HG03025 (cell line): ENCODE results near the gene SECISBP2.

Source experiments
- ATAC-seq: cut with Tn5 transposase; IDR thresholded peaks from one replicate; pipeline ENCODE4 v1.9.1; 2021; ENCODE audit warnings: mild to moderate bottlenecking, moderate library complexity; ENCODE audit not compliant: unreplicated experiment, low FRiP score

Gene SECISBP2

DNA sequence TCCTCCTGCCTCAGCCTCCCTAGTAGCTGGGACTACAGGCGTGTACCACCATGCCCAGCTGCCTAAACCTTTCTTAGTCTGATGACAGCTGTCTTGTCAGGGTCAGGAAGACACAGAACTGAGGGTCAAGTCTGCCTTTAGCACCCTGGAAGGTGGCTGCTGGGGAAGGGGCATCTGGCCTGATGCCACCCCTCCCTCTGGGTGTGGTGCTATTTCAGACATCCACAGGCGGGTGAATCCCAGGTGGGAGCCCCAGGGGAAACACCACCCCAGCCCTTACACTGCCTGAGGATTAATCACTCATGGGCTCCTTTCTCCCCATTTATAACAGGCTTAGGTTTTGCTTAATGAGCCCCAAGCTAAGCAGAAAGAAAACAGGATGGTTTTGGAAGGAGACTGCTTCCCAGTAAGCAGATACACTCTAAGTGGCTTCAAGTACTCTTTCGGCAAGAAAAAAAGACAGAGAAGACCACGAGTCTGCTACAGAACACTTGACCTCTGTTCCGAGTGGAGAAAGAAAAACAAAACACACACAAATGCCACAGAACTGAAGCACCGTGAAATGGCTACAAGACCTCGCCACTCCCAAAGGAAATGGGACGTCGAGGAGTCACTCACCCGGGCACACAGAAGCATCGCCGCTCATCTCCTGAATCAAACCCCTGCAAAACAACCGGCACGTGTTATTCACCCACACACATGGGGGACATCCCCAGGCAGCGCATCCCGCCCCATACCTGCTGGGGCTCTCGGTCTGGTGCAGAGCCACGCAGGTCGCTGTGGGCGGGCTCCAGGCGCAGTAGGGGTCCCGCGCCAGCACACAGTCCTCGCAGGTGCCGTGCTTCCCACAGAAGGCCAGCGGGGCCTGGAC is 62.4 kb downstream of the SECISBP2 start:
- no peak for ATAC-seq

DNA sequence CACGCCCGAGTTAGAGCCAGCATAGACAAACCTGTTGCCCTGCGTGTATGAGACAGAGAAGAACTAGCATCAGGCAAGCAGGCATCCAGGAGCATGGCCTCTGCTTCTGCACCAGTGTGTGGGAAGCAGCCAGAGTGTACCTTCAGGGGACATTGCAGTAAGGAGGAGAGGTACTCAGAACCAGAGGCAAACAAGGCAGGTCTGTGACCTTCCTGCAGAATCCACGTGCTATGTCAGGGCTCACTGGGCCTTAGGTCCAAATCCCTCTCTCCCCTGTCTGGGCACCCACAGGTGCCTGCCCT is 63.0 kb downstream of the SECISBP2 start:
- ATAC-seq = no peak

DNA sequence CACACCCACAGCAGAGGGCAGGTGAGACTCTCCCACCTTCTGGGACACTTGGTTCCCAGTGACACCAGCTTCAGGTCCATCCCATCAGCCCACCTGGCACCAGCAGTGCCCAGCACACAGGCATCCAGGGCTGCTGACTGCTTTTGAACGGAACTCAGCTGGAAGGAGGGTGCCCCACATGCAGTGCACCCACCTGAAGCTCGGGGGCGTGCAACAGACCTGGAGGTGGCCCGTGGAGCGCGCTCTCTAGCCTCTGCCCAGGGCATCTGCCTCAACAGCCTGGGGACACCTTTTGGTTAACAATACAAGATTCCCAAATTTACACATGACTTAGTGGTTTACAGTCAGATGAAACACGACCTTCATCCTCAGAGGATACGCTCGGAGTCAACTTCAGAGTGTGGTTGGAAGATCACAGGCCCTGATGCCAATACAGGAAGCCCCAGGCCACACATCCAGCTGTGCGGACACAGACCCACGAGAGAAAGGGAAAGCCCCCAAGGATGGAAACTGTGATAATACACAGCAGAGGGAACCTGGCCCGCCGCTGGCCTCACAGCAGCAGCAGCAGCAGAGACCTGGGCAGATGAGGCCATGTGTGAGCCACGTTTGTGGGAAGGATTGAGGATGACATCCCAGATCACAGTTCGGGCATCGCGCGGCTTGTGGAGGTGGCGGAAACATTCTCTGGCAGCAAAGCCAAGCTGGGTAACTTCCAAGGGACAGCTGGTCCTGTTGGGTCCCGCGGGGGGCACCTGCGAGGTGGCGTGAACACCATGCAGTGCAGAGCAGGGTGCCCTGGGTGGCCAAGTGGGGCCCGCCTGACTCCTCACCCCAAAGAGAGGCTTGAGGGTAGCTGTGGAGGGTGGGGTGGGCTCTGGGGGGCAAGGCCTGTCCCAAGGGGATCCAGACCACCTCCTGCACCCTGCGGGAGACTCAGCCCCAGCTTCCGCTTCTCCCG is 64.0 kb downstream of the SECISBP2 start:
- ATAC-seq = no peak

DNA sequence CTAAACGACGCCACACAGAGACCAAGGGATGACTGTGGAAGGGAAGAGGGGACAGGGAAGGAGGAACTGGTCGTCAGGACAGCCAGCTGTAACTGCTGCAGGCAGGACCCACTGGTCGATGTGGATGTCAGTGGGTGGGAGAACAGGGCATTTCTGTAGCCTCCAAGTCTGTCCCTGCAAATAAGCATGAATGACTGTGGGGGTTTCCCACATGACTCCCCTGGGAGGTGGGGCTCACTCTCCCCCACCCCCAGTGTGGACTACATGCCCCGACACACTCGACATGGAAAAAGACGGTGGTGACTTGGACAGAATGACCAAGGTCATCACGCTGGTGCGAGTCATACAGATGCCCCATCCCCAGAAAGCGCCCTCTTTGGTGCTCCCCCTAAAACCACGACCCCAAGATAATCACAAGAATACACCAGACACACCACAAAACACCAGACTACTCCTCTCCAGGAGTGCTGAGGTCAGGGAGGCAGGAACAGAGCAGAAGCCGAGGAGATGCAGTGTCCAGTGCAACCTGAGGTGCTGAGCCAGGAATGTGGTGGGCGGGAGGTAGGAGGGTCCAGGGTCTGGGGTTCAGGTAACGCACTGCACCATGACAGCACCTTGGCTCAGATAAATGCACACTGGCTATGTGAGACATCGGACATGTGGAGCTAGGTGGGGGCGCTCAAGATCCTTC is 64.9 kb downstream of the SECISBP2 start:
- no peak for ATAC-seq

DNA sequence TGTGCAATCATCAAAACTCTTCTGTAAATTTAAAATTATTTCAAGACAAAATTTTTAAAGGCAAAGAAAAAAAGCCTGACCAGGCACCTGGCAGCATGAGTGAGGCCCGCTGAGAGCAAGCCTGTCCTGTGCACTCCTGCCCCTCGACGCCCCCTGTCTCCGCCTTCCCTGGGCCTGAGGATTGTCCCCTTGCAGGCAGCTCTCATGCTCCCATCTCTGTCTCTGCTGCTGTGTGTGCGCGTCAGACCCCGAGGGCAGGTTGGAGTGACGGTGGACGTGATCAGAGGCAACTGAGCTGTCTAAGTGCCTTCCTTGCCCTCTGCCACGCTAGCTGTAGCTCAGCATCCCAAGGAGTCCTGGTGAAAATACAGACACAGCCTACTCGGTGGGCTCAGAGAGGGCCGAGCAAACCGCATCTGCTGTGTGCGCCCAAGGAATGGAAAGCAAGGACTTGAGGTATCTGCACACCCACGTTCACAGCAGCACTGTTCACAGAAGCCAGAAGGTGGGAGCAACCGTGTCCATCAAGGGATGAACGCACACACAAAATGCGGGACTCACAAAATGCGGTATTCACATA is 65.5 kb downstream of the SECISBP2 start:
- ATAC-seq = no peak

DNA sequence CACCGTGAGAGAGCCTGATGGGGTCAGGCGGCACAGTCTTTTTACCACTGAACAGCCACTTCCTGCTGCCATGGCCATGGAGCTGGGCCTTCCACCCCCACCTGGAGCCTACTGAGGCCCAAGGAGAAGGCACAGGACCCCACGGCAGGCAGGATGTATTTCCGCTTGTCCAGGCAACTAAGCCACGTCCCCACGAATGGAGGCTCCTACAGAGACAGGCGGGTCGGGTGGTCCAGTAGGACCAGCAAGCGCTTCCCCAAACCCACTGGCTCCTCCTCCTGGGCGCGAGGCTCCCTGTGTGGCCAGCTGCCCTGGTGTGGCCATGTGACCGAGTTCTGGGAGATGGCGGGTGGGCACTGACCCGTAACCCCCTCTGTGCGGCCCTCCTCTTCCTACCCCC is 66.5 kb downstream of the SECISBP2 start:
- no peak for ATAC-seq

DNA sequence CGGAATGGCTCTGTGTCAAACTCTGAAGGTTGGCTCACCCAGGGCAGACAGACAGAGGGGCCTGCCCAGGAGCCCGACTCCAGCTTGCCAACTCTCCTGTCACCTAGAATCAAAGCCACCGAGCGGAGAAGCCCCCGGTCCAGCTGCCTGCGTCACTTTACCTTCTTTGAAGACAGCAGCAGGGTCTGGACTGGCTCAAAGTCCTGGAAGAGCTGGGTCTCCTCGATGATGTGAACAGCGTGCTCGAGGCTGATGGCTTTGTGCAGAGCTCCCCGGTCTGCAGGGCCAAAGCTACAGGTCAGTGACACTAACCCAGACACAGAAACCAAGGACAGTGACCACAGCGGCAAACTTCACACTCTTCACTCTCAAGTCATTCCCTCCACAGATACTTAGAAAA is 67.9 kb downstream of the SECISBP2 start:
- no peak for ATAC-seq

DNA sequence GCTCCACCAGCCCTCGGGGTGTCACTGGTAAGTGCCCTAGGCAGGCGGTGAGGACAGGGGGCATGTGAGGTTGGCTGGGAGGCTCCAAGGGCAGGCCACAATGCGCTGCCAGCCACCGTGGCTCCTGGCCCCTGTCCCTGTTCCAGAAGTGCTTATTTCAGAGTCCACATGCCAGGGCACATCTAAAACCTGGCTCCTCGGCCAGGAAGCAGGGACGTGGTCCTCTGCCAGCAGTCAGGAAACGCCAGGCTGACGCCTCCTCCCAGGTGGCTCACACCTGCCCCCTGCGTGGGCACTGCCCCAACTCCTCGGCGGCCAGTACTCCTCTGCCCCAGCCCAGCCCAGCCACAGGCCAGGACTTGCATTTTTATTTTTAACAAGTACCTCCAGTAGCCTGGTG is 68.5 kb downstream of the SECISBP2 start:
- ATAC-seq = no peak

DNA sequence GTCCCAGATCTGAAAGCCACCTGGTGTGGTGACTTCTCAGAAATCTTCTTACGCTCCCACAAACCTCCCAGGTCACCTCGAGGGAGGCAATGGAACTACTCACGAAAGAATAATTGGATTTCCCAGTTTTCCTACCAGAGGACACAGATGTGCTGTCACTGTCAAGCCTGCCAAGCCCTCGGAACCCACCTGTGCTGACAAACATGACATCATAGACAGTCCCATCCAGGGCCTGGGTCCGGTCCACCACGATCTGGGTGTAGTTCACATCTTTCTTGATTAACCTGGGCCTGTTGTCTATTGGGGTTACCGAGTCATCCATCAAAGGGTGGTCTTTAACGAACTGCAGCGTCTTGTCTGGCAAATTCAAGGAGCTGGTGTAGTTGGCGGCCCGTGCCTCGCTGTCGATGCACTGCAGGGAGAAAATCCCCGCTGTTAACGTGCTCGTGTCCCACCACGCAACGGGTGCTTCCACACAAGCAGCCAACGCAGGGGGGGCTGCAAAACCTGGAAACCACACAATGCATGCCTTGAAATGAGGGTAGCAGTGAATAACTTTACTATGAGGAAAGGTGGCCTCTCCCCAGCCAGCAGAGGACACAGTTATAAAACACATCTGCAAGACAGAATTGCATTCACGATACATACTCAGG is 69.0 kb downstream of the SECISBP2 start:
- ATAC-seq = no peak

DNA sequence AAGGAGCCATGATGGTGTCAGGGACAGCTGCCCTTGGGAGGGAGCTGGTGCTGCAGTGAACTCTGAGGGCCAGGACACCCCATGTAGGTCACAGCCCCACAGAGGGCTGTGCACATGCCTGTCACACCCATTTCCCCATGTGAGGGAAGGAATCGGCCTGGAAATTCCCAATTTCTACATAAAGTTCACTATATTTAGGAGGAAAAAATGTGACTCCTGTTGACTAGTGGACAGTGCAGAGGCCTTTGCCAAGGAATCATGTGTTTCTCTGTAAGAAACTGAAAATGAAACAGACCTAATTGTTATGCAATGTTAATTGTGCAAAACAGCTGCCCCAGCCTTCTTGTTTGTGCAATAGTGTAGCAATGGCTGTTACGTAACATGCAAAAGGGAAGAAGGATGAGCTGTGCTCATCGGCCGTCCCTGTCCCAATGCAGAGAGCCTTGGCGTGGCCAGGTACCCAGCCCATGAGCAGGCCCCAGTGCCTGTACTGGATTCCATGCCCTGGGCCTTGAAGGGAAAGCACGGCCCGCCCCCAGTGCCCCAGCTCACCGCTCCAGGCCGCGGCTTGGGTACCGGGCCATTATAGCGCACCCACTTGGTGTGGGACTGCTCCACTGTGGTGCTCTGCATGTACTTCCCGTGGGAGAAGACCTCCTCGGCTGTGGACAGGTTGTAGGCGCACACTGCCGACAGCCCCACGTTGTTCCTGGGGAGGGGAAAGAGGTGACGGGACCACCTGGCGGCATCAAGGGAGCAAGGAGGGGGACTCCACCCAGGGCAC is 70.0 kb downstream of the SECISBP2 start:
- ATAC-seq = no peak

DNA sequence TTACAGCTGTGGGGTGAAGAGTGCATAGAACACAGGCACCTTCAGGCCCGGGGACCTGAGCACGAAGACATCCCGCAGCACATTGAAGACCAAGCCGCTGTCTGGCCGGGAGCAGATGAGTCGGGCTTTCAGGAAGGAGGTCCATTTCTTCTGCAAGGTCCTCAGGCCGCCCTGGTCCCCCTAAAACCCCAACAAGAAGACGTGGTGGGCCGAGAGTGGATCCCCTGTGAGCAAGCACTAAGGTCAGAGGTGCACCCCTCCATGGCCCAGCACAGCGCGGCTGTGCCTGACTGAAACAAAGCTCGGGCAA is 70.5 kb downstream of the SECISBP2 start:
- ATAC-seq = no peak

DNA sequence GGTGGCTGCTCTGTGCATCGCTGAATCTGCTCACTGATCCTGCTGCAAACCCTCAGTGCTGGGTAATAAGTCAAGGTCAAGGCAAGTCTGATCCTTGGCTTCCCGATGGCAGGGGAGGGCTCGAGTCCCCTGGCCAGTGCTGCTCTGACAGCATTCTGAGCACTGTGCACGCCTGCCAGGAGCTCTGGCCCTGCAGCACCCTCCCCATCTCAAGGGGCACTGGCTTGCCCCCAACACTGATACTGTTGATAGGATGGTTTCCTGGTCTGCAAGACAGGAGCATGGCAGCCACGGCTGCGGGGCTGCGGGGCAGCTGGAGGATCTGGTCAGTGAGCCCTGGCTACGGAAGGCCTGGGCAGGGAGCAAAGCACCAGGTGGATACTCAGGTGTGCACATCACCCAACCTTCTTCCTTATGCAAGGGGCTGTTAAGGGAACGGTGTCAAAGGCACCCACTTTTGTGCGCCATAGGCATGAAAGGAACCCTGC is 71.8 kb downstream of the SECISBP2 start:
- ATAC-seq = no peak

DNA sequence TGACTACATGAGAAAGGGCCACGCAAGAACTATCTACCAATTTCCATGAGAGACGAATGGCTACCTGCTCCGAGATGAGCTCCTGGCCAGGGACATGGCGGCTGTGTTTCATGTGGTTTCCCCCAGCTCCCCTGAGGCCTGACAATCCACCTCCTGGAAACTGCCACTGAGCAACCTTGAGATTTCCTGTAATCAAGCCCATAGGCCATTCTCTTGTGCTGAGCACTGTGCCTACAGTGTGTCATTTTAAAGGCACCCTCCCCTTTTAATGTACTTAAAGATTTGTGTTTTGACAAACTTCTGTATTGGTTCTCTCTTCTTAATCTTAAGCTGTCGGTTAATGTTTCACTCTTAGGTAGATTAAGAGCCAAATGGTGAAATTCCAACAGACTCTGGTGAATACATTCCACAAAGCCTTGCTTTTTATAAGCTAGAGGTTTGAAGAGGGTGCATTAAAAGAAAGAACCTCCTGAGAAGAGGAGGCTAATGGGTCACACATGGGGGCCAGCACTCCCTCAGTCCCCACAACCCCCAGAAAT is 72.3 kb downstream of the SECISBP2 start:
- no peak for ATAC-seq

DNA sequence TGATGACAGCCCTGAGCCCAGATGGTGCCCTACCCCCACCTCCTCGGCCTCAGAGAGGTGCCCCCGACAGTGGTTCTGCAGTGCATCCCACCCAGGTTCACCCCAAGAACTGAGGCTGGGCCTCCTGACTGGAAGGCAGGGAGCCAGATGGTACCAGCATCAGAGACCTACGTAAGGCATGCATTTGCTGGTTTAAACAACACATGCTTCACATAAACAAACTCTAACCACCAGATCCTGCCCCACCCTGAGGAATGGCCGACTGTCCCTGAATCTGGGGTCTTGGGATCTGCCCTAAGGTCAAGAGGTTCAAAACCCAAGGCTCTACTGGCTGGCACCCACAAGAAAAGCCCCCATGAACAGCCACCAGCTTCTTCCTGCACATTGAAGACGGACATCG is 73.3 kb downstream of the SECISBP2 start:
- no peak for ATAC-seq

DNA sequence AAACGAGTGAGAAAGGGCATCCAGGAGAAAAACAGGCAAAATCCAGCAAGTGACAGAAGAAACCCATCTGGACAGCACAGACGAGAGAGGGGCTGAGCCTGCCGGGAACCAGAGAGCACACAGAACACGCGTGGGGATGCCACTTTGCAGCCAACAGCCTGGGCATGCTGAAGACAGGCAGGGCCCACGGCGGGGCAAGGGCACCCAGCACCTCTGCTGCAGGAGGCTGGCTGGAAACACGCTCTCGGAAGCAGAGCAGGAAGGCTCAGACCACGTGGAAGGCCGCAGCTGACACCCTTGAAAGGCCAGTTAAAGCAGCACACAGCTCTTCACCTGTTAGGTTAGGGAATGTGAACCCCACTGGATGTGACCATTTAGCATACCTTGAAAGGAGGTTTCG is 76.1 kb downstream of the SECISBP2 start:
- ATAC-seq = no peak

DNA sequence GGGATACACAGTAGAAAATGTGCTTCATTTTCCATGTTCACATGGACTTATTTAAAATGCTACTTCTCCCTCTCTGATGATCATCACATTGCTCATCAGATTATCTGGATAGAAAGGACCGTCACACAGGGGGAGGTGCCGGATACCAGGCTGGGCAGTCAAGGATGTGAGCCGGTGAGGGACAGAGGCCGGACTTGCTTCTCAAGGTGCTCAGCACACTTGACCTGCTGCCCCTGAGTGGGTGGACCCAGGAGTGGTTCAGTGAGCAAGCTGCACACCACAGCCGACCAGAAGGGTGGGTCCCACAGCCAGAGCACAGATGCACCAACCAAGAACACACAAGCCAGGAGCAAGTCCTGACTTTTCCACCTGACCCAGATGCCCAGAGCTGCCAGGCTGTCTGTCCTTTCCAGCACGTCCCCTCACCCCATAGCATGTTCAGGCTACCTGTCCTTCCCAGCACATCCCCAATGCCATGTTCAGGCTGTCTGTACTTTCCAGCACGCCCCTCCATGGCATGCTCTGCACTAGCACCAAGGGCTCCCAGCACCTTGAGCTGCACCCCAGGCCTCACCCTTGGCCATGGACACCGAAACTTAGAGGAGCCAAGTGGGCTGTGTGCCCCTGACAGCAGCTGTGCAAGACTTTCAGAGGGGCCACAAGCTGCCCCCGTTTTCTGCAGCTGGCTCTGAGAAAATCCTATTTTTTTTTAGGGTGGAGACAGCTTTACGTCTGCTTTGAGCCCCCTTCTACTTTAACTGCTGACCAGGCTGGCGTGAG is 77.8 kb downstream of the SECISBP2 start:
- no peak for ATAC-seq

DNA sequence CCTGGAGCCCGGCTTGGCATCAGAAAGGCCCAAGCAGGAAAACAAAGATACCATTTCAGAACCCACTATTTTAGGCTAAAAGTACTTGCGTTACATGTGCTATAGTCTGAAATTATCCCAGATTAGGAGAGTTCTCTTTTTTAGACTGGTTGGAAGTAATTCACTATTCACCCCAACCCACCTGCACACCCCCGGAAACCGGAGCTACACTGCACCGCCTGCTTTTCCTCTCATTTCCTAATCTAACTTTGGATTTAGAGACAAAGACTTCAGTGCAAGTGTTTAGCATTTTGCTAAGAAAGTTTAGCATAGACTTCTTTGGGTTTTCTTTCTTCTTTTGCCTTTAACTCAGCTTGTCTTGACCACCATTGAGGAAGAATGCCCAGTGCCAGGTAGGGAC is 79.2 kb downstream of the SECISBP2 start:
- no peak for ATAC-seq

DNA sequence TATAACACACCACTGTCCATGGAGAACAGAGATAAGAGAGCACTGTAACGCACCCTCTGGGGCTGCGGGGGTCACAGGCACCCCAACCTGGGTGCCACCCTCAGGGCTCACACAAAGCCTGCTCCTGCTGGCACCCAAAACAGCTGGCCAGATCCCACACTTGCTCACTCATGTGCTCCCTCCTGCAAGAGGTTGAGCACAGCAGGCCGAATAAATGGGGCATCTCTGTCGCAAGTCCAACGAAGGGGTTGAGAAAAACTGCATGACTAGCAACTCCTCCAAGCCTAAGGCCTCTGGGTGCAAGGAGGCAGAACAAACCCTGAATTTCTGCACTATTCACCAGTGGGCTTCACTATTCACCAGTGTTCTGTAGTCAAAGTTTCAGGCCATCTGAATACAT is 80.3 kb downstream of the SECISBP2 start:
- no peak for ATAC-seq
